ENCODE data around the gene ANAPC10. TPM values are rescaled to one million over a fixed set of nuclear protein-coding genes. Genes with fewer than 3 reads are reported as not detected.

ANAPC10 gene
- total and polyA plus RNA-seq, 3 donors from 2014 or later, result 40.1 to 52.6 (median 45.4) TPM

DNA sequence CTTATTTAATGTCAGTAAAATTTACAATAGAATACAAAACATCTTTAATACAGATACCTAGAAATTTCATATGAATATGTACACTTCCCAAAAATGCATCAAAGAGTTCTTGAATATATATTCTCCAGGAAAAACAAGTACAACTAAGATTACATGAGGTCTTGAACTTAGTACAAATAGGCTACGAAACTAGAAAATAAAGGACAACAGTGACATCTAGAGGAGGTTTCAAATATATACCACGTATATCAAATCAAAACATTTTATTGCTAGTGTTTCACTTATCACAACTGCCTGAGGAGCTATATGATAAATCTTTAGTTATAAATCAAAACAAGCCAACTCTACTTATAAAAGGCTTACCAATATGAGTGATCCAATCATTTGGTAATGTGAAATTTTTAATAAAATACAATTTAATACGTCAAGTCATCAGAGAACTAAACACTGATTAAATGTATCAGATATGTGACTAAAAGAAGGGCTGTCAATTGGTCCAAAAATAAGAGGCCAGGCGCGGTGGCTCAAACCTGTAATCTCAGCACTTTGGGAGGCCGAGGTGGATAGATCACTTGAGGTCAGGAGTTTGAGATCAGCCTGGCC is 36.6 kb downstream of the ANAPC10 start:
- Histone ChIP-seq H3K4me1 (peaks cover 3% of the 10 kb centered on the region), H3K27me3 (no peaks in the 10 kb centered on the region), H3K36me3 (ENCODE audit: low read depth, missing control alignments) (no peaks in the 10 kb centered on the region), H3K27ac (no peak overlapping the region), H3K9me3 (no peaks in the 10 kb centered on the region), H3K4me3 (no peak overlapping the region)
- WGBS, 2 donors, result 61% methylated on average over 6 of the region's 6 CpGs
- TF ChIP-seq, protein P1, sequence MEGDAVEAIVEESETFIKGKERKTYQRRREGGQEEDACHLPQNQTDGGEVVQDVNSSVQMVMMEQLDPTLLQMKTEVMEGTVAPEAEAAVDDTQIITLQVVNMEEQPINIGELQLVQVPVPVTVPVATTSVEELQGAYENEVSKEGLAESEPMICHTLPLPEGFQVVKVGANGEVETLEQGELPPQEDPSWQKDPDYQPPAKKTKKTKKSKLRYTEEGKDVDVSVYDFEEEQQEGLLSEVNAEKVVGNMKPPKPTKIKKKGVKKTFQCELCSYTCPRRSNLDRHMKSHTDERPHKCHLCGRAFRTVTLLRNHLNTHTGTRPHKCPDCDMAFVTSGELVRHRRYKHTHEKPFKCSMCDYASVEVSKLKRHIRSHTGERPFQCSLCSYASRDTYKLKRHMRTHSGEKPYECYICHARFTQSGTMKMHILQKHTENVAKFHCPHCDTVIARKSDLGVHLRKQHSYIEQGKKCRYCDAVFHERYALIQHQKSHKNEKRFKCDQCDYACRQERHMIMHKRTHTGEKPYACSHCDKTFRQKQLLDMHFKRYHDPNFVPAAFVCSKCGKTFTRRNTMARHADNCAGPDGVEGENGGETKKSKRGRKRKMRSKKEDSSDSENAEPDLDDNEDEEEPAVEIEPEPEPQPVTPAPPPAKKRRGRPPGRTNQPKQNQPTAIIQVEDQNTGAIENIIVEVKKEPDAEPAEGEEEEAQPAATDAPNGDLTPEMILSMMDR (IDR thresholded peaks at IDR 0.05), result peak in 2 of 3 experiments; percentile 26 to 57
- no peak for TF ChIP-seq POLR2A (IDR thresholded peaks at IDR 0.05)
- no peak for DNase-seq
- intact Hi-C loops (cut with DNase I; ENCODE audit: low total_unique reads), result no loop called here

DNA sequence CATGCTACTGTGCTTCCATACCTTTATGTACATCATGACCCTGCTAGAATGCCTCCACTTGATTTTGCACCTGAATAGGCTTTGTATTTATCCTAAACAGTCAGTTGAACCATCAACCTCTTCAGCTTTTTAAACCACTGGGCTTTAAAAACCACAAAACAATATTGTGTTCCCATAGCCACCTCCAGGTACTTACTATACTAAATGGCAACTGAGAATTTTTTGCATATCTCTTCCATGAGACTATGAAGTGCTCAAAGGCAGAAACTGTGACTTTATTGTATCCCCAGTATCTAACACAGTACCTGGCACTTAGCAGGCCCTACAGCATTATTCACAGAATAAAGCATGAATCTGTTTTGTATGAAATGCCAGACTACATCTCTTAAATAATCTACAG is 39.7 kb downstream of the ANAPC10 start:
- Histone ChIP-seq H3K9me3 (no peaks in the 10 kb centered on the region), H3K4me3 (no peak overlapping the region), H3K36me3 (ENCODE audit: low read depth, missing control alignments) (no peaks in the 10 kb centered on the region), H3K4me1 (peaks cover 3% of the 10 kb centered on the region), H3K27me3 (no peaks in the 10 kb centered on the region), H3K27ac (no peak overlapping the region)
- no peak for DNase-seq
- TF ChIP-seq POLR2A (IDR thresholded peaks at IDR 0.05), result no peak
- TF ChIP-seq, protein P1 (IDR thresholded peaks at IDR 0.05), result no peak
- intact Hi-C loops (cut with DNase I; ENCODE audit: low total_unique reads), result no loop called here

DNA sequence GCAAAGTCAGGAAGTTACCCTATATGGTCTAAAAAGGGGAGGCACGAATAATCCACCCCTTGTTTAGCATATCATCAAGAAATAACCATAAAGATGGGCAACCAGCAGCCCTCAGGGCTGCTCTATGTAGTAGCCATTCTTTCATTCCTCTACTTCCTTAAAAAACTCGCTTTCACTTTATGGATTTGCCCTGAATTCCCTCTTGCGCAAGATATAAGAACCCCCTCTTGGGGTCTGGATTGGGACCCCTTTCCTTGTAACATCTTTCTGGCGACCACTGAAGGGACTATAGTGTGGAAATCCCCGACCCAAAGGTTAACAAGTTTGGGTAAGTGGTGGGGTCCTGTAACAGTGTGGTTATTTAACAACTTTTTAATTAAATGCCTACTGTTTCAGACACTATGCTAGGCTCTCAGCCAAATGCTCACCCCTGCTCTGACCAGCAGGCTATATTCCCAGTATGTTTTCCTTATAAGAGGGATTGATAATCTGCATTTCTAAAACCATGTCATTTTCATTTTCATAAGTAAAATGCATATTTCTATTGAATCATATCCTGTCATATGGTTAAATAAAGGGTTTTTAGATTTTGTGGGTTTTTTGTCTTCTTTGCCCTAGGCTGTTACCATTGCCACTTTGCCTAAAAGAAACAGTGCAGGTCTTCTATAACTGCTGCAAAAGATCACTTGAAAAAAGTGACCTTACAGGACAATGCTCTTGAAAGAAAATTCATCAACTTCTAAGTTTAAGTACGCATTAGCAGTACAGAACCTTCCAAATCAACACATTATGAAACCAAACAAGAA is 41.5 kb downstream of the ANAPC10 start:
- TF ChIP-seq, protein P1 (IDR thresholded peaks at IDR 0.05), result no peak
- TF ChIP-seq POLR2A (IDR thresholded peaks at IDR 0.05), result no peak
- no peak for DNase-seq
- intact Hi-C loops (cut with DNase I; ENCODE audit: low total_unique reads), result no loop called here
- H3K4me1 ChIP-seq, result peaks cover 3% of the 10 kb centered on the region
- no peaks in the 10 kb centered on the region for H3K9me3 ChIP-seq
- 89% methylated on average over 6 of the region's 6 CpGs for WGBS, 2 donors
- H3K4me3 ChIP-seq, result no peak overlapping the region
- H3K36me3 ChIP-seq (ENCODE audit: low read depth, missing control alignments), result no peaks in the 10 kb centered on the region
- no peaks in the 10 kb centered on the region for H3K27me3 ChIP-seq
- H3K27ac ChIP-seq, result no peak overlapping the region

DNA sequence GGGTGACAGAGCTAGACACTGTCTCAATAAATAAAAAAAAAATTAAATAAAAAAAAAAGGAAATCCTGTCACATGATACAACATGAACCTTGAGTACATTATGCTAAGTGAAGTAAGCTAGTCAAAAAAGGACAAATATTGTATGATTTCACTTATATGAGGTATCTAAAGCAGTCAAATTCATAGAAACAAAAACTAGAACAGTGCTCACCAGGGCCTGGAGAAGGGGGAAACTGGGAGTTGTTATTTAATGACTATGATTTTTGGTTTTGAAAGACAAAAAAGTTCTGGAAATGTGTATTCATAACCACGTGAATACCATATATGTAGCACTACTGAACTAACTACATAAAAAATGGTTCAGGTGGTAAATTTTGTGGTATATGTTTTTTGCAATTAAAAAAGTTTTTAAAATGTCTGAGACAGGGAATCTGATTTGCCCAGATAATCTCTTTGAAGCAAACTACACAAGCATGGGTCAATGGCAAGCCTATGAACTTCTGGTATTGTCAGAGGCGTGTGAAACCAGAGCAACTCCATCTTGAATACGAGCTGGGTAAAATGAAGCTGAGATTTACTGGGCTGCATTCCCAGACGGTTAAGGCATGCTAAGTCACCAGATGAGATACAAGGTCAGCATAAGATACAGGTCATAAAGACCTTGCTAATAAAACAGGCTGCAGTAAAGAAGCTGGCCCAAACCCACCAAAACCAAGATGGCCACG is 42.3 kb downstream of the ANAPC10 start:
- H3K27ac ChIP-seq, result no peak overlapping the region
- TF ChIP-seq, protein P1 (IDR thresholded peaks at IDR 0.05), result no peak
- TF ChIP-seq POLR2A (IDR thresholded peaks at IDR 0.05), result no peak
- no peaks in the 10 kb centered on the region for H3K36me3 ChIP-seq (ENCODE audit: low read depth, missing control alignments)
- WGBS, 2 donors, result 89 to 92% methylated on average over 5 of the region's 5 CpGs
- H3K4me1 ChIP-seq, result no peaks in the 10 kb centered on the region
- no peaks in the 10 kb centered on the region for H3K27me3 ChIP-seq
- no peak overlapping the region for H3K4me3 ChIP-seq
- no peak for DNase-seq
- intact Hi-C loops (cut with DNase I; ENCODE audit: low total_unique reads), result no loop called here
- no peaks in the 10 kb centered on the region for H3K9me3 ChIP-seq
